ENCODE results near the gene NAP1L1.

The NAP1L1 gene

DNA sequence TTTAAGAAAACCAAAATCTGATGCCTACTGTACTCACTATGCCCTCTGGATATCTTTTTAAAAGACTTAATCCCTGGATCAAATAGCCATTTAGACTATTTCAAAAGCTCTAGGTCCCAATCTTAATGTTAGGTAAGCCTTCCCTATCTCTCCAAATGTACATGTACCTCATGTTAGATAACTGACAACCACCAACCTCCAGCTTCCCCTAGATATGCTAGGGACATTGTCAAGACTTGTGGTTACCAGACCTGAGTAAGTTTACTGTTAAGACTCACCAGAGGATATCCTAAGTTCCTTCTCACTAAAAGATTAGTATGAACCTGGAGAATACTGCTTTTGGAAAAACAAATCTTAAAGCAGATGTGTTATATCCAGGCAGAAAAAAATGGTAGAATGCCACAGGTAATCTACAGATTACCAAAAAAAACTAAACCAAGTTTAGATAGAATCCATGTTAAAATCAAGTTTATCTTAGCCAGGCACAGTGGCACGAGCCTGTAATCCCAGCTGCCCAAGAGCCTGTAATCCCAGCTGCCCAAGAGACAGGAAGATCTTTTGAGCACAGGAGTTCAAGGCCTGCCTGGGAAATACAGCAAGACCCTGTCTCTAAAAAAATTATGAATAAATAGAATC is 9.7 kb downstream of the NAP1L1 start:
- Mint-ChIP-seq H3K36me3 (peaks cover 35 to 50% of the 10 kb centered on the region in 2 donors), H3K4me1 (peaks cover 34 to 64% of the 10 kb centered on the region in 2 donors), H3K4me3 (no peak overlapping the region), H3K9me3 (peaks cover 0 to 1% of the 10 kb centered on the region in 2 donors), H3K27ac (no peak overlapping the region), H3K27me3 (no peaks in the 10 kb centered on the region)
- ATAC-seq (replicated peaks) = no peak
- DNase-seq = no peak

DNA sequence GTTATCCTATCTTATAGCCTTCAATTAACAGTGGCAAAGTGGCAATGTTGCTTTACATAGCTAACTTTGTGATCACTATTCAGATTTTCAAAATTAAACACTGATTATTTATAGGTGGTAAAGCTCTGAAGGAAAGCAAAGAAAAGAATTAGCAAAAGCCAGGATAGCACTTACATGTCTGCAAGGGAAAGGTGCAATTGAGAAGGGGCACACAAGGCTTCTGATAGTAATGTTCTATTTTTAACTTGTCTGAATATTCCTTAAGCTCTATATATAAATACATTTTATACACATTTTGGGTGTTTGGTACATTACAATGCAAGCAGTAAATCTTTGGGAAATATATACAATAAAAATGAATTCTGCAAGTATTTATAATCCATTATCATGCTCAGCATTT is 10.9 kb downstream of the NAP1L1 start:
- Mint-ChIP-seq H3K4me3 (no peak overlapping the region), H3K4me1 (peaks cover 30 to 57% of the 10 kb centered on the region in 2 donors)

DNA sequence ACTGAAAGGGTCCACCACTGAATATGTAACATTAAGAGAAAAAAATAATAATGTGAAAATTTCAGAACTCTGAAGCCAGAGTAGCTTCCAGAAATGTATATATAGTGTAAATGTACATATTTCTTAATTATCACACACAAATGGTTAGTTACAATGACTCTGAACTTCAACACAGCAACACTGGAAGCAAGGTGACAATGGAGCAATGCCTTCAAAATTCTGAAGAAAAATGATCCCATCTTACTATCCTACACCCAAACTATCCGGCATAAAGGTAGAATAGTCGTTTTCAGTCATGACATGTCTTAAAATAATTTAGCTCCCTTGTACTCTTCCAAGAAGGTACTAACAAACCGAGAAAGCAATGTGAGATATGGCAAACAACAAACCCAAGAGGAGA is 11.9 kb downstream of the NAP1L1 start:
- DNase-seq (no peak), ATAC-seq (replicated peaks) (no peak)
- no peak overlapping the region for H3K4me3 Mint-ChIP-seq
- peaks cover 30 to 49% of the 10 kb centered on the region in 2 donors for H3K36me3 Mint-ChIP-seq
- no peaks in the 10 kb centered on the region for H3K27me3 Mint-ChIP-seq
- no peaks in the 10 kb centered on the region for H3K9me3 Mint-ChIP-seq
- peaks cover 28 to 55% of the 10 kb centered on the region in 2 donors for H3K4me1 Mint-ChIP-seq
- H3K27ac Mint-ChIP-seq = no peak overlapping the region

More for the DNA sequence above, 10.9 kb downstream of the NAP1L1 start:
- no peak overlapping the region for H3K27ac Mint-ChIP-seq
- H3K36me3 Mint-ChIP-seq = peaks cover 28 to 44% of the 10 kb centered on the region in 2 donors
- DNase-seq (no peak), ATAC-seq (replicated peaks) (no peak)
- H3K27me3 Mint-ChIP-seq = no peaks in the 10 kb centered on the region
- no peaks in the 10 kb centered on the region for H3K9me3 Mint-ChIP-seq

DNA sequence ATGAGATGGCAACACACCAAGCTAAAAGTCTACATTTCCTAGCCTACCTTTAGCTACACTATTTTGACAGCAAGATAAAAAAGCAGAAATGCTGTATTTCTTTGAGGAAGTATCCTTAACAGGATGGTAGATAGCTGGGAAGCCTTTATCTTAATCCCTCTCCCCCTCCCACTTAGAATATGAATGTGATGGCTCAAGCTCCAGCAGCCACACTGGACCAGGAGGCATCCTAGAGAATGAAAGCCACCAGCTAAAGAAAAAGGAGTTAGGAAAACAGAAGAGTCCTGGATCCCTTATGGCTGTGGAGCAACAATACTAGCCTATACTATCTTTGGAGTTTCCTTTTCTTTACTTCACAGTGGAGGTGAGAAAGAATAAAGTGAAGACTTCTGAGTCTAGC is 15.1 kb downstream of the NAP1L1 start:
- H3K9me3 Mint-ChIP-seq = peaks cover 8 to 11% of the 10 kb centered on the region in 2 donors
- H3K4me1 Mint-ChIP-seq = peaks cover 21 to 42% of the 10 kb centered on the region in 2 donors
- H3K36me3 Mint-ChIP-seq = peaks cover 50 to 71% of the 10 kb centered on the region in 2 donors
- no peak overlapping the region for H3K4me3 Mint-ChIP-seq
- H3K27ac Mint-ChIP-seq = peak overlapping the region; percentile 31
- ATAC-seq (replicated peaks) (no peak), DNase-seq (no peak)
- no peaks in the 10 kb centered on the region for H3K27me3 Mint-ChIP-seq

DNA sequence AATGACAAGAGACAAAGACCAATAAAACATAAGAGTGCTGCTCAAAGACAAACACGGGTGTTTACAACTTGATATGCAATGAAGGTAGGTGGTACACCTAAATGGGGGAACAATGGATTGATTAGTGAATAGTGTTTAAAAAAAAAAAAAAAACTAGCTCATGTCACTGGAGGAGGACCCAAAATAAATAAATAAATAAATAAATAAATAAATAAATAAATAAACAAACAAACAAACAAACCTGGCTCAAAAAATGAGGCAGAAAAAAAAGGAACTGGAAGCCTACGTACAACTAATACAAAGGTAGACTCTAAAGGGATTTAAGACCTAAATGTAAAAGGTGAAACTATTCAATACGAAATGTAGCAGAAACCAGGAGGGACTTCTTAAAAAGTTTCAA is 18.6 kb downstream of the NAP1L1 start:
- DNase-seq (no peak), ATAC-seq (replicated peaks) (no peak)
- H3K36me3 Mint-ChIP-seq = peaks cover 54 to 80% of the 10 kb centered on the region in 2 donors
- no peak overlapping the region for H3K4me3 Mint-ChIP-seq
- no peaks in the 10 kb centered on the region for H3K27me3 Mint-ChIP-seq
- H3K9me3 Mint-ChIP-seq = peaks cover 8 to 11% of the 10 kb centered on the region in 2 donors
- peaks cover 9 to 26% of the 10 kb centered on the region in 2 donors for H3K4me1 Mint-ChIP-seq
- H3K27ac Mint-ChIP-seq = no peak overlapping the region

DNA sequence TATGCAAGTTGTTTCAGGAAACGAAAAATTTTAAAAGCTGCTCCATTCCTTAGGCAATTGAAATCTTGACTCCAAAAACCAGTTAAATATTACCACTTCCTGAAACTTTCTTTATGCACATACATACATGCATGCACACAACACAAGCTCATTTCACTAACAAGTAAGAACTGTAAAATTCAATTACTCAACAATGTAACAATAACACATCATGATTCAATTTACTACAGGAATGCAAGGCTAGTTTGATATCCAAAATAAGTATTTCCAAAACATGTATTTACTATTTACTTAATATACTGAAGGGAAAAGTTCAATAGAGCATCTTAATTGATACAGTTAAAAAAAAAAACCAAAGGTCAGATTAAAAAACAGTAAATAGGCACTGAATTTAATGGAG is 19.6 kb downstream of the NAP1L1 start:
- Mint-ChIP-seq H3K4me1 (peaks cover 9 to 26% of the 10 kb centered on the region in 2 donors), H3K9me3 (peaks cover 8 to 11% of the 10 kb centered on the region in 2 donors), H3K4me3 (no peak overlapping the region), H3K27me3 (no peaks in the 10 kb centered on the region), H3K36me3 (peaks cover 53 to 77% of the 10 kb centered on the region in 2 donors), H3K27ac (no peak overlapping the region)
- DNase-seq = no peak
- ATAC-seq (replicated peaks) = no peak

DNA sequence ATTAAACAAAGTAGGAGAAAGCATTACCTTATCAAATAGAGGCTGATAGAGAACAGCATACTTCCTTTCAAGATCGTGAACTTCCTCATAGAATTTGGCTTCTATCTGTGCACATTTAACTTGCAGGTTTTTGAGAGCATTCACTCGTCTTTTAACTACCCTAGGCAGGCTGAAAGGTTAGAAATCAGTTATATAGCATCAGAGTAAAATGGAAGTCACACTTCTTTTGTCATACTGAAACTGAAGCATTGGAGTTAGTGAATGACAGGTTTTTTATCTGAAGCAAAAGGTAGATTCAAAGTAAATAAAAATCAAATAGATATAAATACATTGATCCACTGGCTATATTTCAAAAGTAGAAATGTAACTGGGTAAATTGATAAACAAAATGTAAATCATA is 24.4 kb downstream of the NAP1L1 start:
- H3K27me3 Mint-ChIP-seq = no peaks in the 10 kb centered on the region
- H3K4me3 Mint-ChIP-seq = no peak overlapping the region
- ATAC-seq (replicated peaks) (no peak), DNase-seq (no peak)
- peaks cover 6 to 14% of the 10 kb centered on the region in 2 donors for H3K4me1 Mint-ChIP-seq
- peaks cover 4% of the 10 kb centered on the region in 2 donors for H3K9me3 Mint-ChIP-seq
- peaks cover 46 to 67% of the 10 kb centered on the region in 2 donors for H3K36me3 Mint-ChIP-seq
- H3K27ac Mint-ChIP-seq = no peak overlapping the region

DNA sequence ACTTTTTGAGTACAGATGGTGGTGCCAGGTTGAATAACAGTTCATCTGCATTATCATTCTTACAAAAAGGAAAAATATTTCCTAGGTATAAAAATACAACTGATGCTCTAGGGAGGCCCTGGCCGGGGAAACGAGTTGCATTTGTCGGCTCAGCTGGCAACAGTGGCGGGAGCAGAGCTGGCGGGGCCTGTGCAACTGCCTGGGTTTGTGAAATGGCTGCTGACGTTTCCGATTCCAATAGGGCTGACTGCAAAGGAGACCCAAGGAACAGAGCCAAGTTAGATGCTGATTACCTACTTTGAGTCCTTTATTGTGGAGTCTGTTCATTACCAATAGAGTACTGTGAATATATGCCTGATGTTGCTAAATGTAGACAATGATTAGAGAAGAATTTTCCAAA is 27.2 kb downstream of the NAP1L1 start:
- H3K9me3 Mint-ChIP-seq = no peaks in the 10 kb centered on the region
- H3K27me3 Mint-ChIP-seq = no peaks in the 10 kb centered on the region
- ATAC-seq (replicated peaks) = no peak
- DNase-seq = no peak
- peaks cover 0 to 3% of the 10 kb centered on the region in 2 donors for H3K4me1 Mint-ChIP-seq
- H3K36me3 Mint-ChIP-seq = peaks cover 31 to 55% of the 10 kb centered on the region in 2 donors
- no peak overlapping the region for H3K4me3 Mint-ChIP-seq
- H3K27ac Mint-ChIP-seq = peak overlapping the region; percentile 1

DNA sequence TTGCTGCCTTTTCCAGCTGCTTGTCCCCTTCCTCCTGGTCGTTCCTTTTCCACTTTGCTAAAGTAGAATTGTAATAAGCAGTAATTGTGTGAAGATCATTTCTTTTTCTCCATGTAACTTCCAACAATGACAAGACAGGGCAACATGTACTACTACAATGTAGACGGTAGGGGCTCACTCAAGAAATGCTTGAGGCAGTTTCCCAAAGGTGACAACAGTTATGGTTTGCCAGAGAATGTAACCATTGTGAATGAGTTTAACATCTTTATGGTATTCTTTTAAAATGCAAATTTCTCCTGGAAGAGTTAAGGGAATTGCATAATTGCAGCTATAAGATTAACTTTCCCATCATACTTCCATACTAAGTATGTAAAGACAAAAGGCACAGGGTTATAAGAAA is 29.1 kb downstream of the NAP1L1 start:
- H3K4me3 Mint-ChIP-seq = no peak overlapping the region
- DNase-seq (no peak), ATAC-seq (replicated peaks) (no peak)
- H3K4me1 Mint-ChIP-seq = no peaks in the 10 kb centered on the region
- no peaks in the 10 kb centered on the region for H3K27me3 Mint-ChIP-seq
- H3K36me3 Mint-ChIP-seq = peaks cover 36 to 54% of the 10 kb centered on the region in 2 donors
- H3K27ac Mint-ChIP-seq = no peak overlapping the region
- no peaks in the 10 kb centered on the region for H3K9me3 Mint-ChIP-seq

DNA sequence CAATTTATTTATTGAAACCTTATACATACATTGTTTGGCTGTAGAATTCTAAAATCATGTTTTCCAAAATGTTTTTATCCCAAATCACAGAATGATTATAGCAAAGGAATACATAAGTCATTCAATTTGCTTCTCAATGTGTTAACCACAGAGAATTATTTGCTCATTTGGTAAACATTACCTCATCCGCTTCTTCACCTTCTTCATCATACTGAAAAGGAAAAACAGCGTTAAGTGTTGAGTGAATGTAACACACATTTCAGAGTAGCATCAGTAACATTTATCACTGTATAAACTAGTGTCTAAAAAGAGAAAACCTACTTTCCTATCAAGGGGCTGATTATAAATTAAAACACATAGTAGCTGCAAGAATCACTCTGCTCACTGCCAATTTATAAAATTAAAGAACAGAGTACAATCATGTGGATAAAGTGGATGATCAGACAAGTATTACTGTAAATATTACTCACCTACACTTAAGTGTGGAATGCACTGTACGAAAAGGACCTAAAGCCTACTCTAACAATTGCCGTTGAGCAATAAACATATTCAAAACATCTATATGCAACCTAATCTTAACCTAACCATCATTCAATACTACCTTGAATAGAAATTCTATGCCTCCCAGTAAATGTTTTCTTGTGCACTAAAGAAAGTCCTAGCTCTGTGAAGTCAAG is 34.8 kb downstream of the NAP1L1 start:
- ATAC-seq (replicated peaks) (no peak), DNase-seq (no peak)
- no peak overlapping the region for H3K4me3 Mint-ChIP-seq
- H3K9me3 Mint-ChIP-seq = no peaks in the 10 kb centered on the region
- H3K27me3 Mint-ChIP-seq = no peaks in the 10 kb centered on the region
- H3K36me3 Mint-ChIP-seq = peaks cover 18 to 40% of the 10 kb centered on the region in 2 donors
- H3K27ac Mint-ChIP-seq = no peak overlapping the region
- no peaks in the 10 kb centered on the region for H3K4me1 Mint-ChIP-seq

DNA sequence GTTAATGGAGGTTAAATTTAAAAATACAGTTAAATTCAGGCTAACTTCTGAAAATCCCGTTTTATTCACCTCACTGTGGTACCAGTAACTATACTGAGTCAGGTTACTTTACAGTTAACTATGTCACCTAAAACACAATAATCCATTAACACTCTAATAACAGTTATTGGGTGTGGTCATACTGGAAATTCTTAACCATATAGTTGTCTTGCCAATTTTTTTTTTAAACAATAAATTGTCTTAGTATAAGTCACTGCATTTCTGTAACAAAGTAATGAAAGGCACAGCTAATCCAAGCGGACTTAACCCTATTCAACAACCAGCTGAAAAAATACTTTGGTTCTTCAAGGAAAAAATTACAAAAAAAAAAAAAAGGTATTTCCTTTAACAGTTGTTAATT is 36.7 kb downstream of the NAP1L1 start:
- H3K4me1 Mint-ChIP-seq = no peaks in the 10 kb centered on the region
- ATAC-seq (replicated peaks) = no peak
- H3K4me3 Mint-ChIP-seq = no peak overlapping the region
- peaks cover 18 to 36% of the 10 kb centered on the region in 2 donors for H3K36me3 Mint-ChIP-seq
- H3K27ac Mint-ChIP-seq = no peak overlapping the region
- no peak for DNase-seq
- no peaks in the 10 kb centered on the region for H3K27me3 Mint-ChIP-seq
- H3K9me3 Mint-ChIP-seq = no peaks in the 10 kb centered on the region

DNA sequence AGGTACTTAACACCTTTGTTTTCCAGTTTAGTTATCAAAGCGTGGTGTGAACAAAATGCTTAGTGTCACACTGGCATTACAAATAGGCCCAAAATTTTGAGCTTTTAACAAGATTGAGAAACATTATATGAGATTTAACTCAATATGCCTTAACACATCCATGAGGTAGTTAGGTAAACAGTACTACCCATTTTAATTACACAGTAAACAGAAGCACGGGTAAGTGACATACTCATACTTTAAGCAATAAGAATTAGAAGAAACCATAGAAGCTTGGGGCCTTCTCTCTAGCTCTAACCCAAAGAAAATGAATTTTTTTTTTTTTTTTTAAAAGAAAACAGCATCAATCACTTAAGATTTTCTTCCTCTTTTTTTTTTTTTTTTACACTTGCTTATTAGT is 37.4 kb downstream of the NAP1L1 start:
- ATAC-seq (replicated peaks) = no peak
- no peaks in the 10 kb centered on the region for H3K27me3 Mint-ChIP-seq
- DNase-seq = no peak
- H3K36me3 Mint-ChIP-seq = peaks cover 14 to 31% of the 10 kb centered on the region in 2 donors
- peak overlapping the region; percentile 56 for H3K27ac Mint-ChIP-seq
- H3K4me1 Mint-ChIP-seq = no peaks in the 10 kb centered on the region
- H3K4me3 Mint-ChIP-seq = no peak overlapping the region
- no peaks in the 10 kb centered on the region for H3K9me3 Mint-ChIP-seq

DNA sequence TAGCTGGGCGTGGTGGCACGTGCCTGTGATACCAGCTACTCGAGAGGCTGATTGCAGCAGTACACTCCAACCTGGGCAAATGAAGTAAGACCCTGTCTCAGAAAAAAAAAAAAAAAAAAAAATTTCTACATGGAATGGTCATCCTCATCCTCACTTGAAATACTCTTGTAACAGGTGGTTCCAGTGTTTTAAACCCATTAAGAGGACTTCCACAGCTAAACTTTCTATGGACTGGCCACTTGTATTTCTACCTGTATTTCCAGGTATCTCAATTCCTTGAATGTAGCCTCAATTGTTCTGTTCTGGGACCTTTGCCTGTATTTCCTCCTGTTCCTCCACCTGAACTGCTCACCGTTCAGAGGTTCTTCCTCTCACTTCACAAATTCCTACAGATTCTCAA is 41.1 kb downstream of the NAP1L1 start:
- Mint-ChIP-seq H3K4me3 (no peak overlapping the region), H3K27me3 (no peaks in the 10 kb centered on the region), H3K27ac (no peak overlapping the region), H3K4me1 (no peaks in the 10 kb centered on the region), H3K9me3 (no peaks in the 10 kb centered on the region), H3K36me3 (peaks cover 7 to 16% of the 10 kb centered on the region in 2 donors)
- DNase-seq = no peak
- no peak for ATAC-seq (replicated peaks)

DNA sequence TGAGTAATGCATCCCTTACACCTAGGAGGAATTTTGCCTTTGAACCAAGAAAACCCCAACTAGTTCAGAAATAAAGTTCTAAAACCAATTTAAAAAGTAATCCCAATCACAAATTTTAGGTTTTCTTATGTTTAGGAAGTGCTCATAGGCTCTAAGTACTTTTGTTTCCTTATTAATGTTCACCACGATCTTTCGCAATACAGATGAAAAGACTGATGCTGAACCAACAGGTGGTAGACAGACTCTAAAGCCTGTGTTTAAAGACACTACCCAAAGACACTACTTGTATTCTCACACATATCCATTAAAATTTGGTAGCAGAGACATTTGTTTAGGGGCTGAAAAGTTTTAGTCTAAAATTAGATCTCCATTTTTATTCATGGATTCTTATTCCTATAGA is 42.3 kb downstream of the NAP1L1 start:
- Mint-ChIP-seq H3K27me3 (no peaks in the 10 kb centered on the region), H3K4me3 (no peak overlapping the region), H3K4me1 (peaks cover 5 to 7% of the 10 kb centered on the region in 2 donors), H3K27ac (no peak overlapping the region), H3K36me3 (peaks cover 7 to 16% of the 10 kb centered on the region in 2 donors), H3K9me3 (no peaks in the 10 kb centered on the region)
- DNase-seq = no peak
- no peak for ATAC-seq (replicated peaks)

DNA sequence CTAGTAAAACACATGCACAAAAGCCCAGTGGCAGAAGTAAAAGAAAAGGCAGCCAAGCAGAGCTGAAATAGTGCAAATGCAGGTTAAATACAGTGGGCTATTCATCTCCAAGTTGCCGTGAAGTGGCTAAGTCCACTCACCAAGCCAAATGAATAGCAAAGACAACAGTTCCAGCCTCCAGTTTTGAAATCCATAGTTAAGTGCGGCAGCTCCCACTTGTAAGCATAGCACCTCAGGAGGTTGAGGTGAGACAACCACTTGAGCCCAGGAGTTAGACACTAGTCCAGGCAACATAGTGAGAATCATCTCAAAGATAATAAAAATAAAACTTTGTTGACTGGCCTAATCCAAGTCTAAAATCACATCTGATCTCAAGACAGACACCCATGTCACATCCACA is 43.1 kb downstream of the NAP1L1 start:
- no peak for DNase-seq
- Mint-ChIP-seq H3K27me3 (no peaks in the 10 kb centered on the region), H3K36me3 (peaks cover 2 to 9% of the 10 kb centered on the region in 2 donors), H3K4me1 (peaks cover 6 to 7% of the 10 kb centered on the region in 2 donors), H3K27ac (no peak overlapping the region), H3K4me3 (no peak overlapping the region), H3K9me3 (no peaks in the 10 kb centered on the region)
- ATAC-seq (replicated peaks) = no peak

All from stimulated activated naive B cell treated with anti-CD40 and anti-IgM and Interleukin-4, amounts not matched to agents 10 μg/mL and 1 μg/mL and 100 μg/mL, for 72 hours (primary cell).